ENCODE measurements around the gene DLG3.
A peak's percentile ranks its signal among the peaks of the same experiment; 100 is the strongest.

The DLG3 gene

GRCh38 chrX:70442224-70442623 is 2.4 kb upstream of the DLG3 start:
- TF ChIP-seq ZFX (IDR thresholded peaks at IDR 0.05): no peak
- TF ChIP-seq, protein P1, sequence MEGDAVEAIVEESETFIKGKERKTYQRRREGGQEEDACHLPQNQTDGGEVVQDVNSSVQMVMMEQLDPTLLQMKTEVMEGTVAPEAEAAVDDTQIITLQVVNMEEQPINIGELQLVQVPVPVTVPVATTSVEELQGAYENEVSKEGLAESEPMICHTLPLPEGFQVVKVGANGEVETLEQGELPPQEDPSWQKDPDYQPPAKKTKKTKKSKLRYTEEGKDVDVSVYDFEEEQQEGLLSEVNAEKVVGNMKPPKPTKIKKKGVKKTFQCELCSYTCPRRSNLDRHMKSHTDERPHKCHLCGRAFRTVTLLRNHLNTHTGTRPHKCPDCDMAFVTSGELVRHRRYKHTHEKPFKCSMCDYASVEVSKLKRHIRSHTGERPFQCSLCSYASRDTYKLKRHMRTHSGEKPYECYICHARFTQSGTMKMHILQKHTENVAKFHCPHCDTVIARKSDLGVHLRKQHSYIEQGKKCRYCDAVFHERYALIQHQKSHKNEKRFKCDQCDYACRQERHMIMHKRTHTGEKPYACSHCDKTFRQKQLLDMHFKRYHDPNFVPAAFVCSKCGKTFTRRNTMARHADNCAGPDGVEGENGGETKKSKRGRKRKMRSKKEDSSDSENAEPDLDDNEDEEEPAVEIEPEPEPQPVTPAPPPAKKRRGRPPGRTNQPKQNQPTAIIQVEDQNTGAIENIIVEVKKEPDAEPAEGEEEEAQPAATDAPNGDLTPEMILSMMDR (conservative IDR thresholded peaks at IDR 0.05): no peak
- no peak overlapping the region for H3K27ac ChIP-seq

GRCh38 chrX:70444946-70445656 is 466 bp downstream of the DLG3 start:
- TF ChIP-seq ZFX (IDR thresholded peaks at IDR 0.05): no peak
- TF ChIP-seq, protein P1 (conservative IDR thresholded peaks at IDR 0.05): no peak
- no peak overlapping the region for H3K27ac ChIP-seq

DNA sequence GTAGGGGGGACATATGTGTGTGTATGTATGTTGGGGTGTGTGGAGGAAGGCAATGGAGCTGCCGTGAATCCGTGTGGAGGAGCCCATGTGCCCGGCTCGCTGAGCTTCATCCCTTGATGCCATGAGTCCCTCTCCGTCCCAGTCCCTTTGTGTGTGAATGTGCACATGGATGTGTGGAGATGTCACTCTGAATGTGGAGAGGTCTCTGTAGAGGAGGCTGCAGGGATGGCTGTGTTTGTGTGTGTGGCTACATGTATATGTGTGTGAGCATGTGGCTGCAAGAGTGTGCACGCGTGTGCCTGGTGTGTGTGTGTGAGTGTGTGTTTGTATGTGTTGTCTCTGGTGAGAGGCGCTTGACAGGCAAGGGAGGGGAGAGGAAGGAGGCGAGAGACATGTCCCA is 1.3 kb downstream of the DLG3 start:
- no peak for TF ChIP-seq ZFX (IDR thresholded peaks at IDR 0.05)
- TF ChIP-seq, protein P1 (conservative IDR thresholded peaks at IDR 0.05): no peak
- no peak overlapping the region for H3K27ac ChIP-seq

- no peak for TF ChIP-seq ZFX (IDR thresholded peaks at IDR 0.05)
- TF ChIP-seq, protein P1 (conservative IDR thresholded peaks at IDR 0.05): no peak
- H3K27ac ChIP-seq: no peak overlapping the region
These were observed 2.0 kb downstream of the DLG3 start for GRCh38 chrX:70446380-70447350.

- no peak overlapping the region for H3K27ac ChIP-seq
- TF ChIP-seq ZFX (IDR thresholded peaks at IDR 0.05): no peak
- TF ChIP-seq, protein P1 (conservative IDR thresholded peaks at IDR 0.05): no peak
These were observed 4.9 kb downstream of the DLG3 start for GRCh38 chrX:70449457-70449966.

- TF ChIP-seq ZFX (IDR thresholded peaks at IDR 0.05): no peak
- TF ChIP-seq, protein P1 (conservative IDR thresholded peaks at IDR 0.05): peak; percentile 73
- peak overlapping the region; percentile 73 for H3K27ac ChIP-seq
These were observed 7.6 kb downstream of the DLG3 start for GRCh38 chrX:70452143-70452733.
